IPS-15b (cell line): ENCODE data around the gene RFX4.
A peak's percentile ranks its signal among the peaks of the same experiment; 100 is the strongest.

Source experiments
- H3K27me3 ChIP-seq: one replicate; pipeline ENCODE4 v1.6.1; 2013; ENCODE audit warnings: low read length; ENCODE audit not compliant: control insufficient read depth, insufficient read depth
- H3K36me3 ChIP-seq: one replicate; pipeline ENCODE4 v1.6.1; 2013; ENCODE audit warnings: low read length; ENCODE audit not compliant: control insufficient read depth, insufficient read depth
- H3K4me1 ChIP-seq: one replicate; pipeline ENCODE4 v1.6.1; 2013; ENCODE audit warnings: mild to moderate bottlenecking, low read length; ENCODE audit not compliant: control insufficient read depth, insufficient read depth
- H3K4me3 ChIP-seq: one replicate; pipeline ENCODE4 v1.5.1; 2013; ENCODE audit warnings: low read depth, low read length
- H3K9ac ChIP-seq: one replicate; pipeline ENCODE4 v1.6.1; 2013; ENCODE audit warnings: low read depth, mild to moderate bottlenecking, low read length
- H3K9me3 ChIP-seq: one replicate; pipeline ENCODE4 v1.6.1; 2013; ENCODE audit warnings: mild to moderate bottlenecking, low read length; ENCODE audit not compliant: control insufficient read depth, insufficient read depth

RFX4 gene

GRCh38 chr12:106582641-106583230 is at the start of gene RFX4:
Gene RFX4 (plus strand): TSS chr12:106583004. CDS start chr12:106583321, 317 bp downstream.
- H3K9me3 ChIP-seq, result no peaks in the 10 kb centered on the region
- peak within 1 kb of the TSS; percentile 66 for H3K4me3 ChIP-seq
- H3K4me1 ChIP-seq, result peaks cover 3% of the 10 kb centered on the region
- H3K27me3 ChIP-seq, result peaks cover 85% of the 10 kb centered on the region
- H3K36me3 ChIP-seq, result no peaks in the 10 kb centered on the region
- H3K9ac ChIP-seq, result no peak within 1 kb of the TSS

GRCh38 chr12:106541201-106541600 is 41.6 kb upstream of the RFX4 start:
- Histone ChIP-seq H3K27me3 (no peaks in the 10 kb centered on the region), H3K4me1 (no peaks in the 10 kb centered on the region), H3K9ac (no peak overlapping the region), H3K4me3 (no peak overlapping the region), H3K36me3 (no peaks in the 10 kb centered on the region), H3K9me3 (peaks cover 7% of the 10 kb centered on the region)

- no peak overlapping the region for H3K9ac ChIP-seq
- no peak overlapping the region for H3K4me3 ChIP-seq
Observed at GRCh38 chr12:106551410-106551809, 31.4 kb upstream of the RFX4 start.

GRCh38 chr12:106552228-106552627 is 30.6 kb upstream of the RFX4 start:
- H3K4me3 ChIP-seq, result no peak overlapping the region
- H3K27me3 ChIP-seq, result no peaks in the 10 kb centered on the region
- H3K36me3 ChIP-seq, result peaks cover 2% of the 10 kb centered on the region
- no peak overlapping the region for H3K9ac ChIP-seq
- no peaks in the 10 kb centered on the region for H3K4me1 ChIP-seq
- peaks cover 10% of the 10 kb centered on the region for H3K9me3 ChIP-seq

More at GRCh38 chr12:106551410-106551809, 31.4 kb upstream of the RFX4 start:
- H3K36me3 ChIP-seq, result peaks cover 2% of the 10 kb centered on the region
- no peaks in the 10 kb centered on the region for H3K4me1 ChIP-seq
- no peaks in the 10 kb centered on the region for H3K27me3 ChIP-seq
- peaks cover 10% of the 10 kb centered on the region for H3K9me3 ChIP-seq

DNA sequence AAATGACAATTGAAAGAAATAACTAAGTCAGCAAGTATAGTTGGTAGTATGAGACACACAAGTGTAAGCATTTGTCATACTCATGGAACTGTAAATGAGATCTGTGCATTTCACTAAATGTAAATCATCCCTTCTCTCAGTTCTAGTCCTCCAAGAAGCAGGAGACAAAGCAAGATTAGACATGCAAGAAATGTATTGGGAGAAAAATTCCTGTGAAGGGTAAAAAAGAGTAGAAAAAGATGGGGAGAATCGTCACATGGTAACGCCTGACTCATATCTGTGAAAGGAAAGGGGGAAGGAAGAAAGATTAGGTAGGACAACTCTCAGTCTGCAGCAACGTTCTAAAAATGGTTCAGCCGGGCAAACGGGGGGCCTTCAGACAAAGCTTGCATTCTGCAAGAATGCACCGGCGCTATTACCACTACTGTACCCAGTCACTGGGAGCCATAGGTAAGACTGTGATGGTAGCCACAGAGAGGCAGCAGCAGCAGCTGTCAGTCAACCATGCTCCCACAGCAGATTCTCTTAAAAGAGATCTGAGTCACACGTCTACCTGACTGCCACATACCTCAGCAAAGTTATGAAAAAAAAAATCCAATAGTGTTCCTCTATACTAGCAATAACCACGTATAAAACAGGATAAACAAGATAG is 18.0 kb upstream of the RFX4 start:
- Histone ChIP-seq H3K9me3 (no peaks in the 10 kb centered on the region), H3K36me3 (no peaks in the 10 kb centered on the region), H3K9ac (no peak overlapping the region), H3K4me3 (no peak overlapping the region), H3K4me1 (no peaks in the 10 kb centered on the region), H3K27me3 (peaks cover 2% of the 10 kb centered on the region)

DNA sequence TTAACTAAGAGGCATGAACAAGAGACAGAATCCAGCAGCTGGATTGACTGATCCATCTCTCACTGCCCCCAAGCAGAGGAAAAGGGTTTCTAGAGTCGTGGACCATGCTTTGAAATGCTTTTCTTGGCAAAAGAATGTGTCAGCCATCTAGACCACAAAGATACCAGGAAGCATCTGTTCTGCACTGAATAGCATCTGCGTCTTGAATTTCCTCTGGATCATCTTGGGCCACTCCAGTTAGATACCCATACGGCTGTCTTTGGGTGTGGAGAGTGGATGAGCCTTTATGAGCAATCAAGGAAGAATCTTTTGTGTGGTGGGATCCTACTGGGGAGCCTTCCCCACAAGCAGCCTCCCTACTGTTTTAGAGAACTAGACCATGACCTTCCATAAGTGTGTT is 16.0 kb upstream of the RFX4 start:
- Histone ChIP-seq H3K9me3 (no peaks in the 10 kb centered on the region), H3K36me3 (no peaks in the 10 kb centered on the region), H3K4me1 (no peaks in the 10 kb centered on the region), H3K27me3 (peaks cover 7% of the 10 kb centered on the region), H3K4me3 (no peak overlapping the region), H3K9ac (no peak overlapping the region)

GRCh38 chr12:106573239-106573638 is 9.6 kb upstream of the RFX4 start:
- H3K27me3 ChIP-seq, result peaks cover 49% of the 10 kb centered on the region
- H3K9me3 ChIP-seq, result no peaks in the 10 kb centered on the region
- no peaks in the 10 kb centered on the region for H3K4me1 ChIP-seq
- no peak overlapping the region for H3K4me3 ChIP-seq
- H3K9ac ChIP-seq, result no peak overlapping the region
- no peaks in the 10 kb centered on the region for H3K36me3 ChIP-seq

- no peak overlapping the region for H3K9ac ChIP-seq
- H3K27me3 ChIP-seq, result peaks cover 75% of the 10 kb centered on the region
- H3K4me3 ChIP-seq, result no peak overlapping the region
- H3K9me3 ChIP-seq, result no peaks in the 10 kb centered on the region
- no peaks in the 10 kb centered on the region for H3K4me1 ChIP-seq
- no peaks in the 10 kb centered on the region for H3K36me3 ChIP-seq
Observed at GRCh38 chr12:106576848-106577247, 6.0 kb upstream of the RFX4 start.

- no peaks in the 10 kb centered on the region for H3K36me3 ChIP-seq
- H3K9ac ChIP-seq, result no peak overlapping the region
- H3K9me3 ChIP-seq, result no peaks in the 10 kb centered on the region
- H3K4me1 ChIP-seq, result peaks cover 3% of the 10 kb centered on the region
- H3K27me3 ChIP-seq, result peaks cover 85% of the 10 kb centered on the region
- H3K4me3 ChIP-seq, result peak overlapping the region; percentile 26
Observed at GRCh38 chr12:106580671-106581508, 1.9 kb upstream of the RFX4 start.

GRCh38 chr12:106581543-106582248 is 1.1 kb upstream of the RFX4 start:
- Histone ChIP-seq H3K4me1 (peaks cover 3% of the 10 kb centered on the region), H3K4me3 (peak overlapping the region; percentile 46), H3K36me3 (no peaks in the 10 kb centered on the region), H3K9me3 (no peaks in the 10 kb centered on the region), H3K27me3 (peaks cover 85% of the 10 kb centered on the region), H3K9ac (no peak overlapping the region)

GRCh38 chr12:106582249-106582591 is 584 bp upstream of the RFX4 start:
- H3K4me3 ChIP-seq, result peak overlapping the region; percentile 46
- no peaks in the 10 kb centered on the region for H3K36me3 ChIP-seq
- peaks cover 85% of the 10 kb centered on the region for H3K27me3 ChIP-seq
- no peak overlapping the region for H3K9ac ChIP-seq
- no peaks in the 10 kb centered on the region for H3K9me3 ChIP-seq
- peaks cover 3% of the 10 kb centered on the region for H3K4me1 ChIP-seq
